Liver (tissue), 9 donors: Measurements from ENCODE around the gene SMPD2. TPM values are rescaled to one million over a fixed set of nuclear protein-coding genes. Genes with fewer than 3 reads are reported as not detected.

Experiments used
- DNase-seq: peaks from one replicate; pipeline ENCODE4 v3.0.0-alpha.2; 2017; ENCODE audit warnings: low spot score
- H3K27ac ChIP-seq, 2 donors: one replicate each; pipeline ENCODE4 v1.7.0; 2013; ENCODE audit warnings: inconsistent platforms in 2 of 2, low read length in 2 of 2, control low read depth in 1 of 2, low read depth in 1 of 2, mild to moderate bottlenecking in 1 of 2
- H3K27me3 ChIP-seq, 4 donors: one replicate each; pipeline versions ENCODE4 v1.6.1 to v1.7.0; 2013; ENCODE audit warnings: low read length in 3 of 4, inconsistent platforms in 1 of 4, mild to moderate bottlenecking in 1 of 4, moderate library complexity in 1 of 4; ENCODE audit not compliant: control insufficient read depth in 4 of 4, insufficient read depth in 4 of 4
- H3K36me3 ChIP-seq, 4 donors: one replicate each; pipeline versions ENCODE4 v1.6.1 to v1.7.0; 2013; ENCODE audit warnings: low read length in 3 of 4, mild to moderate bottlenecking in 3 of 4, low read depth in 1 of 4, moderate library complexity in 1 of 4; ENCODE audit not compliant: control insufficient read depth in 4 of 4, insufficient read depth in 3 of 4
- H3K4me1 ChIP-seq, 4 donors: one replicate each; pipeline versions ENCODE4 v1.6.1 to v1.7.0; 2013; ENCODE audit warnings: low read length in 3 of 4, mild to moderate bottlenecking in 3 of 4, moderate library complexity in 1 of 4; ENCODE audit not compliant: control insufficient read depth in 4 of 4, insufficient read depth in 4 of 4
- H3K4me3 ChIP-seq, 3 donors: one replicate each; pipeline versions ENCODE4 v1.6.1 to v1.7.0; 2013; ENCODE audit warnings: low read length in 3 of 3, control low read depth in 1 of 3, low read depth in 1 of 3, mild to moderate bottlenecking in 1 of 3
- H3K9ac ChIP-seq, 2 donors: one replicate each; pipeline ENCODE4 v1.7.0; 2013; ENCODE audit warnings: low read length in 2 of 2, mild to moderate bottlenecking in 2 of 2, moderate library complexity in 2 of 2, control low read depth in 1 of 2, low read depth in 1 of 2
- H3K9me3 ChIP-seq, 4 donors: one replicate each; pipeline versions ENCODE4 v1.6.1 to v1.7.0; 2013; ENCODE audit warnings: low read length in 3 of 4; ENCODE audit not compliant: control insufficient read depth in 4 of 4
- ATF3 ChIP-seq: IDR thresholded peaks from 2 replicates; pipeline ENCODE4 v1.6.1; 2016; ENCODE audit warnings: antibody characterized with exemption
- CTCF ChIP-seq: fragments of 150-350 bp; IDR thresholded peaks from 2 replicates; pipeline ENCODE4 v1.5.1; 2017; ENCODE audit warnings: improper control_type of control experiment, low read depth, low read length; ENCODE audit not compliant: missing input control
- GABPA ChIP-seq, 2 donors: IDR thresholded peaks in 1 of 2; conservative IDR thresholded peaks in 1 of 2; 2 replicates each; pipeline ENCODE4 v1.6.1; 2016; ENCODE audit warnings: antibody characterized with exemption in 2 of 2, mild to moderate bottlenecking in 1 of 2, moderate library complexity in 1 of 2
- HNF4G ChIP-seq: IDR thresholded peaks from 2 replicates; pipeline ENCODE4 v1.6.1; 2016; ENCODE audit warnings: antibody characterized with exemption
- JUND ChIP-seq, 2 donors: IDR thresholded peaks; 2 replicates each; pipeline ENCODE4 v1.6.1; 2016; ENCODE audit warnings: antibody characterized with exemption in 2 of 2
- RAD21 ChIP-seq, 2 donors: IDR thresholded peaks; 2 replicates each; pipeline ENCODE4 v1.6.1; 2016; ENCODE audit warnings: antibody characterized with exemption in 2 of 2, mild to moderate bottlenecking in 2 of 2
- REST ChIP-seq: IDR thresholded peaks from 2 replicates; pipeline ENCODE4 v1.6.1; 2016; ENCODE audit warnings: antibody characterized with exemption, mild to moderate bottlenecking
- WGBS: extraction: QIAGEN DNeasy Blood & Tissue Kit; methylation state at CpG from one replicate; pipeline ENCODE4 v1.1.7; 2013; 5-methylcytosine and 5-hydroxymethylcytosine counted together
- polyA plus RNA-seq, 2 donors: library from polyadenylated mRNA; stranded (reverse) in 1 of 2; unstranded in 1 of 2; fragments of 200-250 nt in 1 of 2; fragments of >200 nt in 1 of 2; fragmentation: Nextera tagmentation in 1 of 2; extraction: Ambion mirVana in 1 of 2; gene quantifications; one replicate each; pipeline versions ENCODE4 v1.2.1 to v1.2.3, GENCODE V29; 2013 to 2015
- total RNA-seq, 2 donors: library from RNA; depleted of rRNA; stranded (reverse); fragments of >200 nt; gene quantifications; one replicate each; pipeline ENCODE4 v1.2.3, GENCODE V29; 2014
- TF ChIP-seq, protein P1 (sequence below): IDR thresholded peaks from 2 replicates; pipeline ENCODE4 v1.6.1; 2016; ENCODE audit warnings: antibody characterized with exemption
- donor health status: healthy.
- donor health status: healthy.
- donor health status: healthy.
- donor health status: healthy.
- donor health status: healthy.

The SMPD2 gene
- total and polyA plus RNA-seq, 4 donors: 3.3 to 5.1 (median 4.2) TPM

- H3K9me3 ChIP-seq: no peaks in the 10 kb centered on the region
- DNase-seq: no peak
- no peaks in the 10 kb centered on the region for H3K27me3 ChIP-seq
- peak overlapping the region in 2 of 3 donors; percentile 73 to 74 for H3K4me3 ChIP-seq
- TF ChIP-seq ATF3: no peak
- TF ChIP-seq HNF4G: no peak
- no peak for TF ChIP-seq RAD21 (IDR thresholded peaks at IDR 0.05)
- no peak for TF ChIP-seq JUND (IDR thresholded peaks at IDR 0.05)
- no peak for TF ChIP-seq REST
- TF ChIP-seq CTCF: no peak
- TF ChIP-seq, protein P1, sequence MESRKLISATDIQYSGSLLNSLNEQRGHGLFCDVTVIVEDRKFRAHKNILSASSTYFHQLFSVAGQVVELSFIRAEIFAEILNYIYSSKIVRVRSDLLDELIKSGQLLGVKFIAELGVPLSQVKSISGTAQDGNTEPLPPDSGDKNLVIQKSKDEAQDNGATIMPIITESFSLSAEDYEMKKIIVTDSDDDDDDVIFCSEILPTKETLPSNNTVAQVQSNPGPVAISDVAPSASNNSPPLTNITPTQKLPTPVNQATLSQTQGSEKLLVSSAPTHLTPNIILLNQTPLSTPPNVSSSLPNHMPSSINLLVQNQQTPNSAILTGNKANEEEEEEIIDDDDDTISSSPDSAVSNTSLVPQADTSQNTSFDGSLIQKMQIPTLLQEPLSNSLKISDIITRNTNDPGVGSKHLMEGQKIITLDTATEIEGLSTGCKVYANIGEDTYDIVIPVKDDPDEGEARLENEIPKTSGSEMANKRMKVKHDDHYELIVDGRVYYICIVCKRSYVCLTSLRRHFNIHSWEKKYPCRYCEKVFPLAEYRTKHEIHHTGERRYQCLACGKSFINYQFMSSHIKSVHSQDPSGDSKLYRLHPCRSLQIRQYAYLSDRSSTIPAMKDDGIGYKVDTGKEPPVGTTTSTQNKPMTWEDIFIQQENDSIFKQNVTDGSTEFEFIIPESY: no peak
- WGBS: 15% methylated on average over 48 of the region's 48 CpGs
- H3K4me1 ChIP-seq: peaks cover 8 to 19% (median 16%) of the 10 kb centered on the region in 4 donors
- H3K27ac ChIP-seq: peak overlapping the region; percentile 71 to 74
- no peaks in the 10 kb centered on the region for H3K36me3 ChIP-seq
- H3K9ac ChIP-seq: peak overlapping the region in 1 of 2 donors; percentile 37
Observed at GRCh38 chr6:109454496-109455436, 14.2 kb downstream of the SMPD2 start.

- no peaks in the 10 kb centered on the region for H3K36me3 ChIP-seq
- peak; percentile 68 for DNase-seq
- no peaks in the 10 kb centered on the region for H3K27me3 ChIP-seq
- H3K27ac ChIP-seq: peak within 1 kb of the TSS; percentile 71 to 74
- WGBS: 1% methylated on average over 70 of the region's 70 CpGs
- no peak for TF ChIP-seq GABPA (IDR thresholded peaks at IDR 0.05 in 1 of 2, conservative IDR thresholded peaks at IDR 0.05 in 1 of 2)
- peak; percentile 19 for TF ChIP-seq CTCF
- H3K9me3 ChIP-seq: no peaks in the 10 kb centered on the region
- H3K4me1 ChIP-seq: peaks cover 8 to 19% (median 16%) of the 10 kb centered on the region in 4 donors
- H3K9ac ChIP-seq: peak within 1 kb of the TSS in 1 of 2 donors; percentile 37
- H3K4me3 ChIP-seq: peak within 1 kb of the TSS; percentile 27 to 74 (median 73)
Observed at GRCh38 chr6:109455437-109456110, 15.1 kb downstream of the SMPD2 start, which contains the start of gene MICAL1. TSS of gene MICAL1 (minus strand) at chr6:109455772. CDS start at chr6:109454196, 1,576 bp downstream.
